Lower lobe of right lung (tissue), 2 donors: ENCODE data around the gene LHPP. TPM values are rescaled to one million over a fixed set of nuclear protein-coding genes. Genes with fewer than 3 reads are reported as not detected.
A peak's percentile ranks its signal among the peaks of the same experiment; 100 is the strongest.

ENCODE experiments used
- ATAC-seq, 2 donors: fragments of 200-7000 bp; cut with Tn5 transposase; one replicate each; pipeline ENCODE4 v1.9.1; 2020 to 2022; ENCODE audit warnings: mild to moderate bottlenecking in 2 of 2, moderate library complexity in 2 of 2
- DNase-seq: peaks from one replicate; pipeline ENCODE4 v3.0.0-alpha.2; 2020
- H3K27ac ChIP-seq: fragments of 200-600 bp; one replicate; pipeline ENCODE4 v1.8.0; 2022
- H3K27me3 ChIP-seq: fragments of 200-600 bp; one replicate; pipeline ENCODE4 v1.8.0; 2022; ENCODE audit warnings: low read depth
- H3K36me3 ChIP-seq: fragments of 200-600 bp; one replicate; pipeline ENCODE4 v1.8.0; 2022; ENCODE audit warnings: mild to moderate bottlenecking
- H3K4me1 ChIP-seq: fragments of 200-600 bp; one replicate; pipeline ENCODE4 v1.8.0; 2022
- H3K4me3 ChIP-seq: fragments of 200-600 bp; one replicate; pipeline ENCODE4 v1.8.0; 2022; ENCODE audit warnings: mild to moderate bottlenecking
- H3K9me3 ChIP-seq: fragments of 200-600 bp; one replicate; pipeline ENCODE4 v1.8.0; 2022
- intact Hi-C: fragments of 100-400 bp; cut with DNase I; formaldehyde crosslinking; loops from one replicate; pipeline ENCODE4 v1.11.0; 2022
- long read RNA-seq: library from polyadenylated mRNA; unstranded; transcript quantifications from one replicate; pipeline ENCODE4 v2.0.0, GENCODE V29; 2021
- total RNA-seq: library from RNA; stranded (reverse); fragmentation: NEBNext Ultra II Directional; extraction: Animal tissue kit (Norgen Biotek cat#: 25700); gene quantifications from one replicate; pipeline ENCODE4 v1.2.1, GENCODE V29; 2021
- TF ChIP-seq, protein P1 (sequence below): fragments of 200-600 bp; IDR thresholded peaks from one replicate; pipeline ENCODE4 v1.8.0; 2022; ENCODE audit warnings: antibody characterized with exemption, mild to moderate bottlenecking
- donor health status: DM: no; HTN: yes; CAD: no; lungs with severe emphysema.

LHPP gene, protein sequence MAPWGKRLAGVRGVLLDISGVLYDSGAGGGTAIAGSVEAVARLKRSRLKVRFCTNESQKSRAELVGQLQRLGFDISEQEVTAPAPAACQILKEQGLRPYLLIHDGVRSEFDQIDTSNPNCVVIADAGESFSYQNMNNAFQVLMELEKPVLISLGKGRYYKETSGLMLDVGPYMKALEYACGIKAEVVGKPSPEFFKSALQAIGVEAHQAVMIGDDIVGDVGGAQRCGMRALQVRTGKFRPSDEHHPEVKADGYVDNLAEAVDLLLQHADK
- 17.8 TPM for total RNA-seq
- long read RNA-seq, transcript LHPP-202 (7 exons, 1,622 nt) = major isoform, 17 of 27 reads
- long read RNA-seq, partial matches to known transcripts = 1 of 27 reads
- long read RNA-seq, other reads (novel, unspliced or antisense) = 9 of 27 reads

DNA sequence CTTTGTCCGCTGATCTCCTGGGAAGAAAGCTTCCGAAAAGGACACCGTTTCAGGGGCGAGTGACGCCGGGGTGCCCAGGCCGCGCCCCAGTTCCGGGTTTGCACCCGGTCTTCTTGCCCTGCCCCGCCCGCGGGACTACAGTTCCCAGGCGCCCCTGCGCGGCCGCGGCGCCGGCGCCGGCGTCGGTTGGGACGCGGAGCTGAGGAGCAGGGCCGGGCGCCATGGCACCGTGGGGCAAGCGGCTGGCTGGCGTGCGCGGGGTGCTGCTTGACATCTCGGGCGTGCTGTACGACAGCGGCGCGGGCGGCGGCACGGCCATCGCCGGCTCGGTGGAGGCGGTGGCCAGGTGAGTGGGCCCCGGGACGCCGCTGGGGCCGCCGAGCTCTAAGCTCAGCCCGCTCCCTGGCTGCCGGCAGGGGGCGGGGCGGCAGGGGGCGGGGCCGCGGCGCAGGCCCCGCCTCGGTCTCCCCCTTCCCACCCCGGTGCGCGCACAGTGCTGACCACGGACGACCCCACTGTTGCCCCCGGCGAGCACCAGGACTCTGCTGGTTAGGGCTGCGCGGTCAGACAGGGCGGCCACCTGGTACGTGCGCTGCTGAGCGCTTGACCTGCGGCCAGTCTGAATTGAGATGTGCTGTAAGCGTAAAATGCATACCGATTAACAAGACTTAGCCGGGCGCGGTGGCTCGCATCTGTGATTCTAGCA, at the start of gene LHPP:
Gene LHPP, plus strand, starts transcription at position 182 of the 706 bp plus-strand sequence. Its CDS starts 40 bp downstream, at position 222.
- intact Hi-C loops = no loop called here
- H3K27ac ChIP-seq = peak within 1 kb of the TSS; percentile 76

DNA sequence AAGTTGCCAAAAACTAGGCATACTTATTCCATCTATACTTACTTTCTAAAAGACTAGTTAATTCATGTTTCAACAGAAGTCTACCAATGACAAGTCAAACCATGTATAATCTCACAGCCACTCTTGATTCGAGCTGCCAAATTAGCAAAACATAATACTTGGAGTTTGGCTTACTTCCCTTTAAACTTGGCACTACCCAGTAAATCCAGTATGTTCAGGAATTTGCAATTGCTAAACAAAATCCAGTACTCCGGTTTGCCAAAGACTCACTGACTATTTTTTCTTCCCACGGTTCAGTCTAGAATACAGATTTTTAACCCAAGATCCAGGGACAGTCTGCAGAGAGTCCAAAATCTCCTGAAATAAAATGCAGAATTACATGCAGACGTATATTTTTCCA, 47.5 kb upstream of the LHPP start:
- peaks cover 43% of the 10 kb centered on the region for H3K4me1 ChIP-seq
- ATAC-seq (no peak), DNase-seq (no peak)
- H3K4me3 ChIP-seq = no peak overlapping the region
- H3K36me3 ChIP-seq = peaks cover 13% of the 10 kb centered on the region
- intact Hi-C loops = no loop called here
- no peak overlapping the region for H3K27ac ChIP-seq
- H3K9me3 ChIP-seq = no peaks in the 10 kb centered on the region
- H3K27me3 ChIP-seq = no peaks in the 10 kb centered on the region
- TF ChIP-seq, protein P1, sequence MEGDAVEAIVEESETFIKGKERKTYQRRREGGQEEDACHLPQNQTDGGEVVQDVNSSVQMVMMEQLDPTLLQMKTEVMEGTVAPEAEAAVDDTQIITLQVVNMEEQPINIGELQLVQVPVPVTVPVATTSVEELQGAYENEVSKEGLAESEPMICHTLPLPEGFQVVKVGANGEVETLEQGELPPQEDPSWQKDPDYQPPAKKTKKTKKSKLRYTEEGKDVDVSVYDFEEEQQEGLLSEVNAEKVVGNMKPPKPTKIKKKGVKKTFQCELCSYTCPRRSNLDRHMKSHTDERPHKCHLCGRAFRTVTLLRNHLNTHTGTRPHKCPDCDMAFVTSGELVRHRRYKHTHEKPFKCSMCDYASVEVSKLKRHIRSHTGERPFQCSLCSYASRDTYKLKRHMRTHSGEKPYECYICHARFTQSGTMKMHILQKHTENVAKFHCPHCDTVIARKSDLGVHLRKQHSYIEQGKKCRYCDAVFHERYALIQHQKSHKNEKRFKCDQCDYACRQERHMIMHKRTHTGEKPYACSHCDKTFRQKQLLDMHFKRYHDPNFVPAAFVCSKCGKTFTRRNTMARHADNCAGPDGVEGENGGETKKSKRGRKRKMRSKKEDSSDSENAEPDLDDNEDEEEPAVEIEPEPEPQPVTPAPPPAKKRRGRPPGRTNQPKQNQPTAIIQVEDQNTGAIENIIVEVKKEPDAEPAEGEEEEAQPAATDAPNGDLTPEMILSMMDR = no peak

More for the DNA sequence above, at the start of gene LHPP:
- peak; percentile 94 for DNase-seq
- no peaks in the 10 kb centered on the region for H3K36me3 ChIP-seq
- ATAC-seq = peak; percentile 97 to 99
- H3K4me1 ChIP-seq = peaks cover 13% of the 10 kb centered on the region
- H3K9me3 ChIP-seq = no peaks in the 10 kb centered on the region
- no peaks in the 10 kb centered on the region for H3K27me3 ChIP-seq
- TF ChIP-seq, protein P1 = peak; percentile 47
- peak within 1 kb of the TSS; percentile 74 for H3K4me3 ChIP-seq

DNA sequence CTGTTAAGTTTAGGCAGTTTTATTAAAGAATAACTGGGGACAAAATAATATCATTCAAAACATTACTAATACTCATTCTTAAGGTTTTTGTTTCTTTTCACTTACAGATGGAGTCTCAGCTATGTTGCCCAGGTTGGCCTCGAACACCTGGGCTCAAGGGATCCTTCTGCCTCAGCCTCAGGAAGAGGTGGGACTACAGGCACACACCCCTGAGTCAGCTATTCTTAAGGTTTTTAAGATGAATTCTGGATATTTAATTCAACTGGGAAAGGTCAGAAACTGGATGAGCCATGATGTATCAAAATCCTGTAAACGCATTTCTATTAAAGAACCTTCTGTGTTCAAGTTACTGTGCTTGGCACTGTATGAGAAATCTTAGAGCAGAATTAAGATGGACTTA, 46.4 kb upstream of the LHPP start:
- intact Hi-C loops = no loop called here
- TF ChIP-seq, protein P1 = no peak
- Histone ChIP-seq H3K36me3 (peaks cover 10% of the 10 kb centered on the region), H3K4me1 (peaks cover 48% of the 10 kb centered on the region), H3K27me3 (no peaks in the 10 kb centered on the region), H3K4me3 (no peak overlapping the region), H3K27ac (no peak overlapping the region), H3K9me3 (no peaks in the 10 kb centered on the region)
- no peak for DNase-seq
- ATAC-seq = no peak

DNA sequence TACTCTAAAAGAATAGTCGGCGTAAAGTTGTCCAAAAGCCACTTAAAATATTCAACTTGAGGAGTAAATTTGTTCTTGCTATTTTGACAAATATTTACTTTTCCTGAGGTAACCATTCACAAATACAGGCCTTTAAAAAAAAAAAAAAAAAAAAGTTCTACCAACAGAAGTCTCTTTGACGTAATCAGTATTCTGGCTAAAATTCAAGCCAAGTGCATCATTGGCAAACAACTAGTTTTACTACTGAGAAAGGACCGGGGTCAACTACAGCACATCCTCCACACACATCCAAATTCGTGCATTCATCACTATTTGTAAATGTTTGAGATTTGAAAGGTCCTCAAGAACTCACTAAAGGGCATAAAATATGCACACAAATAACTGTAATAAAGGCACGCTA, 44.9 kb upstream of the LHPP start:
- Histone ChIP-seq H3K4me3 (no peak overlapping the region), H3K9me3 (no peaks in the 10 kb centered on the region), H3K4me1 (peaks cover 48% of the 10 kb centered on the region), H3K27me3 (peaks cover 4% of the 10 kb centered on the region), H3K36me3 (no peaks in the 10 kb centered on the region), H3K27ac (peak overlapping the region; percentile 25)
- intact Hi-C loops = no loop called here
- DNase-seq (no peak), ATAC-seq (peak in 1 of 2 donors; percentile 39)
- TF ChIP-seq, protein P1 = no peak

DNA sequence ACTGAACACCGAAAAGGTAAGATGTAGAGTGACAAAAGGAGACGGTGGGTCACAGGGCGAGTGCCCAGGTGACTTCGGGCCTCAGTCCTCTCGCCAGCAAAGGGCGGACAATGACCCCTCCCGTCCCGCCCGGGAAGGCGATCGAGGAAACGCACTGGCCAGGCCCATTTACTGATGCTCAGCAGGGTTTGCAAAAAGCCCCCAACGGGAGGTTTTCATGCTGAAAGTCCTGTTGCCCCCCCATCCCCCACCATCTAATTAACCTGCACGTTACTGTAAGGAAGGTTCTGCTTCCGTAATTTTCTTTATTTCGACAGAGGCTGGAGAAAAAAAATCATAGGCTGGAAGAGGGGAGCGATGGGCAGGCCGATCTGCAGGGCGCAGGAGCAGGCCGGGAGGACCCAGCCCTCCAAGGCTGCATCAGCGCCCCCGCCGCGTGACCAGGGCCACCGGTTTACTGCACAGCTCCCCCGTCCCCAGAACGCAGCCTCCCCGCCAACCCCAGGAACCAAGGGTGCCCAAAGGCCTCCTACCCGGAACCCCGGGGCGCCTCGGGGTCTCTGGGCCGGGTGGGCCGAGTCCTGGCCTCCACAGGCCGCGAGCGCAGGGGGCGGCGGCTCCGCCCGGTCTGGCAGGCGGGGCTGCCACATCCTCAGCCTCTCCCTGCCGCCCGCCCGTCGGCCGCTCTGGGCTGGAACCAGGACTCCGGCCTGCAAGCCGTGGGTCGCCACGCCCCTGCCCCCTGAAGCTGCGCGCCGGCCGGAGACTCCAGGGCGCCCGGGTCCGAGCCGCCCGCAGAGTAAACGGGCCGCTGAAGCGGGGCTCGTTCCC, 43.5 kb upstream of the LHPP start:
- no peaks in the 10 kb centered on the region for H3K36me3 ChIP-seq
- peak; percentile 71 for DNase-seq
- ATAC-seq = peak; percentile 67 to 75
- peaks cover 4% of the 10 kb centered on the region for H3K27me3 ChIP-seq
- peak overlapping the region; percentile 92 for H3K27ac ChIP-seq
- intact Hi-C loops = no loop called here
- TF ChIP-seq, protein P1 = no peak
- H3K4me3 ChIP-seq = peak overlapping the region; percentile 90
- no peaks in the 10 kb centered on the region for H3K9me3 ChIP-seq
- peaks cover 48% of the 10 kb centered on the region for H3K4me1 ChIP-seq
